ENCODE results near the gene PNPLA3. TPM values are rescaled to one million over a fixed set of nuclear protein-coding genes. Genes with fewer than 3 reads are reported as not detected.

Gene PNPLA3
- total and polyA plus RNA-seq, 2 of the 4 experiments (the other 2 are of a cell fraction) = 3.6 to 7.5 TPM

GRCh38 chr22:43883012-43883661, 40.5 kb upstream of the PNPLA3 start:
- no TSS peak for BruUV-seq (replicated peaks)
- ATAC-seq (ENCODE audit: low read depth) = peak; percentile 58
- POLR2A ChIA-PET (ENCODE audit: unreplicated experiment) = no interaction called here
- no peak for TF ChIP-seq MAZ (IDR thresholded peaks at IDR 0.05; ENCODE audit: borderline replicate concordance, low read depth, low read length)
- no peak for TF ChIP-seq MXI1 (IDR thresholded peaks at IDR 0.05; ENCODE audit: borderline replicate concordance, low read depth, low read length)
- no peak for TF ChIP-seq MAFK (IDR thresholded peaks at IDR 0.05; ENCODE audit: low read depth, low read length)
- no peak for TF ChIP-seq ELK1 (IDR thresholded peaks at IDR 0.05; ENCODE audit: borderline replicate concordance, low read depth, low read length)
- TF ChIP-seq SMC3 (IDR thresholded peaks at IDR 0.05; ENCODE audit: low read depth, low read length) = peak; percentile 37; the same call in 1 of the 2 replicates
- peak; percentile 64 for TF ChIP-seq RAD21 (IDR thresholded peaks at IDR 0.05; ENCODE audit: low read length)
- TF ChIP-seq POLR2A (IDR thresholded peaks at IDR 0.05; ENCODE audit: low read depth, low read length) = no peak
- peak; percentile 62 for TF ChIP-seq CTCF (conservative IDR thresholded peaks at IDR 0.05; ENCODE audit: low read depth, low read length)
- no peak for TF ChIP-seq CHD1 (IDR thresholded peaks at IDR 0.05; ENCODE audit: low read depth, low read length)
- TF ChIP-seq NFE2L2 (IDR thresholded peaks at IDR 0.05; ENCODE audit: low read depth, low read length) = no peak; the same call in 1 of the 2 replicates
- TF ChIP-seq CEBPB (IDR thresholded peaks at IDR 0.05; ENCODE audit: low read depth, low read length) = no peak
- peak; percentile 52 for TF ChIP-seq FOS (IDR thresholded peaks at IDR 0.05; ENCODE audit: low read depth, low read length)
- TF ChIP-seq USF2 (IDR thresholded peaks at IDR 0.05; ENCODE audit: low read depth, low read length) = no peak
- no peak for TF ChIP-seq BHLHE40 (IDR thresholded peaks at IDR 0.05; ENCODE audit: low read depth, low read length)
- TF ChIP-seq RFX5 (IDR thresholded peaks at IDR 0.05; ENCODE audit: low read depth, low read length) = no peak

More at GRCh38 chr22:43883012-43883661, 40.5 kb upstream of the PNPLA3 start:
- H2BK20ac ChIP-seq (ENCODE audit: low read depth, low read length) = no peak overlapping the region
- dilution Hi-C loops (cut with HindIII; ENCODE audit: low sequenced_read_pairs, unreplicated experiment) (no loop called here), intact Hi-C loops (cut with micrococcal nuclease) (loop anchor here (5.0 kb wide), 1 partner anchor 64 kb away; no protein-coding TSS in a partner anchor), in situ Hi-C loops (cut with MboI; ENCODE audit: low sequenced_read_pairs) (no loop called here)
- no peak overlapping the region for H3K56ac ChIP-seq (ENCODE audit: extremely low read depth, insufficient read depth, low read length)
- H3K4me3 ChIP-seq (ENCODE audit: insufficient read depth, low read depth, low read length) = no peak overlapping the region
- H4K20me1 ChIP-seq (ENCODE audit: insufficient read depth, low read length) = no peaks in the 10 kb centered on the region
- no peak overlapping the region for H3K23ac ChIP-seq (ENCODE audit: low read depth, low read length)
- H3K9me3 ChIP-seq (ENCODE audit: control insufficient read depth, insufficient read depth, low read length) = no peaks in the 10 kb centered on the region; the same call in 1 of the 2 replicates
- H3K4me1 ChIP-seq (ENCODE audit: control insufficient read depth, insufficient read depth, low read length) = no peaks in the 10 kb centered on the region
- CTCF ChIA-PET = interaction anchor here (0.6 to 1.5 kb wide), 5 partner anchors 15 to 71 kb away, joined by 3 read pairs; partner anchors contain the start of gene EFCAB6
- H2AK9ac ChIP-seq (replicated peaks; ENCODE audit: low read depth, low read length, poor library complexity) = no peak overlapping the region
- H3K27ac ChIP-seq (ENCODE audit: insufficient read depth, low read length) = no peak overlapping the region
- H3K4ac ChIP-seq (ENCODE audit: low read depth, low read length) = no peak overlapping the region
- 83% methylated on average over 2 of the region's 14 CpGs; no CpG with 5 or more reads in 1 of the 2 experiments for WGBS, 2 experiments (ENCODE audit: extremely low coverage in 2 of 2, insufficient read length in 1 of 2)
- no peak overlapping the region for H2AK5ac ChIP-seq (ENCODE audit: low read depth, low read length)
- no peak overlapping the region for H2BK120ac ChIP-seq (ENCODE audit: low read depth, low read length)
- no peak overlapping the region for H4K91ac ChIP-seq (ENCODE audit: insufficient read depth, low read depth, low read length)
- H3K27me3 ChIP-seq (ENCODE audit: control insufficient read depth, insufficient read depth, low read length) = peaks cover 7% of the 10 kb centered on the region; the same call in 1 of the 2 replicates
- no peak overlapping the region for H3K18ac ChIP-seq (ENCODE audit: low read depth, low read length)
- H3K9ac ChIP-seq (ENCODE audit: low read depth, low read length) = no peak overlapping the region
- H4K5ac ChIP-seq (ENCODE audit: low read depth, low read length) = no peak overlapping the region
- H3K79me1 ChIP-seq (ENCODE audit: low read depth in 1 of 2, low read length in 2 of 2) = no peaks in the 10 kb centered on the region
- no peaks in the 10 kb centered on the region for H3K36me3 ChIP-seq (ENCODE audit: control insufficient read depth, insufficient read depth, low read length)
- no peaks in the 10 kb centered on the region for H3K9me1 ChIP-seq (ENCODE audit: insufficient read depth, low read length)
- H3K4me2 ChIP-seq (ENCODE audit: low read depth, low read length) = no peak overlapping the region
- no peak overlapping the region for H3K14ac ChIP-seq (replicated peaks; ENCODE audit: low read depth, low read length)
- H2BK5ac ChIP-seq (ENCODE audit: low read depth, low read length, poor library complexity, severe bottlenecking) = no peak overlapping the region
- peak overlapping the region; percentile 33 for H2AFZ ChIP-seq (replicated peaks; ENCODE audit: low read length, poor library complexity)
- DNase-seq = peak; percentile 81
- H4K8ac ChIP-seq (ENCODE audit: low read depth in 2 of 2, low read length in 2 of 2) = no peak overlapping the region
- no peak overlapping the region for H2BK15ac ChIP-seq (ENCODE audit: low read depth, low read length)
